Smooth muscle cell (in vitro differentiated cells): ENCODE measurements around the gene APOA4. TPM values are rescaled to one million over a fixed set of nuclear protein-coding genes. Genes with fewer than 3 reads are reported as not detected.

Source experiments
- DNase-seq: peaks from one replicate; lab custom pipeline; 2025; ENCODE audit not compliant: unreplicated experiment; lab: John Stamatoyannopoulos, UW
- H2AFZ ChIP-seq: fragments of 200-600 bp; sonication (generic); 2 replicates; pipeline ENCODE4 v1.6.0; 2016; ENCODE audit warnings: antibody characterized with exemption, low read depth, mild to moderate bottlenecking
- H3F3A ChIP-seq: fragments of 200-600 bp; sonication (generic); 2 replicates; pipeline ENCODE4 v1.6.0; 2017; ENCODE audit warnings: antibody characterized with exemption, low read depth
- H3K27ac ChIP-seq: fragments of 200-600 bp; sonication (generic); 2 replicates; pipeline ENCODE4 v1.5.1; 2016; ENCODE audit warnings: low read depth, mild to moderate bottlenecking
- H3K27me3 ChIP-seq: fragments of 200-600 bp; sonication (generic); 2 replicates; pipeline ENCODE4 v1.6.1; 2016; ENCODE audit warnings: low read depth, mild to moderate bottlenecking
- H3K36me3 ChIP-seq: fragments of 200-600 bp; sonication (generic); 2 replicates; pipeline ENCODE4 v1.5.1; 2016; ENCODE audit warnings: low read depth
- H3K4me1 ChIP-seq: fragments of 200-600 bp; sonication (generic); 2 replicates; pipeline ENCODE4 v1.5.1; 2016; ENCODE audit warnings: low read depth
- H3K4me2 ChIP-seq: fragments of 200-600 bp; sonication (generic); 2 replicates; pipeline ENCODE4 v1.6.0; 2016; ENCODE audit warnings: mild to moderate bottlenecking
- H3K4me3 ChIP-seq: fragments of 200-600 bp; sonication (generic); 2 replicates; pipeline ENCODE4 v1.5.1; 2016; ENCODE audit warnings: mild to moderate bottlenecking
- H3K79me2 ChIP-seq: fragments of 200-600 bp; sonication (generic); 2 replicates; pipeline ENCODE4 v1.6.0; 2016; ENCODE audit warnings: low read depth, mild to moderate bottlenecking
- H3K9ac ChIP-seq: fragments of 200-600 bp; sonication (generic); 2 replicates; pipeline ENCODE4 v1.6.0; 2016; ENCODE audit warnings: low read depth
- H3K9me3 ChIP-seq: fragments of 200-600 bp; sonication (generic); replicated peaks from 2 replicates; pipeline ENCODE4 v1.5.1; 2016; ENCODE audit warnings: low read depth
- H4K20me1 ChIP-seq: fragments of 200-600 bp; sonication (generic); 2 replicates; pipeline ENCODE4 v1.6.0; 2016; ENCODE audit warnings: low read depth
- CTCF ChIP-seq: fragments of 200-600 bp; sonication (generic); IDR thresholded peaks from 2 replicates; pipeline ENCODE4 v1.5.1; 2017; ENCODE audit warnings: borderline replicate concordance, mild to moderate bottlenecking, antibody characterized with exemption; ENCODE audit not compliant: insufficient read depth, poor library complexity, severe bottlenecking
- WGBS: methylation state at CpG from one replicate; pipeline ENCODE4 v1.1.7; 2016; ENCODE audit warnings: low lambda C conversion rate; 5-methylcytosine and 5-hydroxymethylcytosine counted together
- polyA plus RNA-seq: library from polyadenylated mRNA; unstranded; fragments of >200 nt; fragmentation: Nextera tagmentation; extraction: Ambion mirVana; gene quantifications from 2 replicates; pipeline ENCODE4 v1.2.1, GENCODE V29; 2016
- total RNA-seq: library from RNA; depleted of rRNA; stranded (reverse); fragments of >200 nt; gene quantifications from 2 replicates; pipeline ENCODE4 v1.2.3, GENCODE V29; 2014

The APOA4 gene
- total and polyA plus RNA-seq, 2 experiments from 2014 or later: 0.15 TPM; not detected in 1

GRCh38 chr11:116788975-116789374 is 34.1 kb downstream of the APOA4 start:
- Histone ChIP-seq H3K4me1 (peaks cover 12% of the 10 kb centered on the region), H2AFZ (no peak overlapping the region), H3K79me2 (peaks cover 13% of the 10 kb centered on the region), H3K9ac (no peak overlapping the region), H3K4me2 (peak overlapping the region; percentile 98), H3K36me3 (no peaks in the 10 kb centered on the region), H3K9me3 (no peaks in the 10 kb centered on the region), H3K27me3 (no peaks in the 10 kb centered on the region), H3K4me3 (no peak overlapping the region), H3F3A (no peaks in the 10 kb centered on the region), H3K27ac (no peak overlapping the region), H4K20me1 (no peaks in the 10 kb centered on the region)
- 87% methylated on average over 4 of the region's 4 CpGs for WGBS
- no peak for DNase-seq
- no peak for TF ChIP-seq CTCF

- Histone ChIP-seq H3K9me3 (no peaks in the 10 kb centered on the region), H3K36me3 (no peaks in the 10 kb centered on the region), H2AFZ (peak overlapping the region; percentile 95), H3K27ac (peak overlapping the region; percentile 71), H3K4me1 (peaks cover 12% of the 10 kb centered on the region), H3K4me3 (peak overlapping the region; percentile 92), H3K27me3 (no peaks in the 10 kb centered on the region), H3K79me2 (peaks cover 13% of the 10 kb centered on the region), H3K4me2 (peak overlapping the region; percentile 98), H3K9ac (peak overlapping the region; percentile 91), H3F3A (no peaks in the 10 kb centered on the region), H4K20me1 (no peaks in the 10 kb centered on the region)
- no peak for DNase-seq
- TF ChIP-seq CTCF: no peak
- WGBS: 82% methylated on average over 4 of the region's 4 CpGs
These were observed 34.6 kb downstream of the APOA4 start for GRCh38 chr11:116788534-116788933.

- Histone ChIP-seq H3K79me2 (peaks cover 13% of the 10 kb centered on the region), H3K9ac (peak within 1 kb of the TSS; percentile 91), H3F3A (no peaks in the 10 kb centered on the region), H3K27ac (peak within 1 kb of the TSS; percentile 71), H3K36me3 (peaks cover under 1% of the 10 kb centered on the region), H3K4me3 (peak within 1 kb of the TSS; percentile 92), H2AFZ (peak within 1 kb of the TSS; percentile 95), H3K4me2 (peak within 1 kb of the TSS; percentile 98), H3K27me3 (no peaks in the 10 kb centered on the region), H3K4me1 (peaks cover 12% of the 10 kb centered on the region), H4K20me1 (no peaks in the 10 kb centered on the region), H3K9me3 (no peaks in the 10 kb centered on the region)
- WGBS: 2% methylated on average over 48 of the region's 56 CpGs
- TF ChIP-seq CTCF: no peak
- peak; percentile 37 for DNase-seq
These were observed 35.2 kb downstream of the APOA4 start, which contains the start of gene ZPR1 for GRCh38 chr11:116787786-116788486. Gene ZPR1 (minus strand): TSS chr11:116788023. CDS start chr11:116787990, 33 bp downstream.

- Histone ChIP-seq H3F3A (no peaks in the 10 kb centered on the region), H3K4me1 (peaks cover 12% of the 10 kb centered on the region), H2AFZ (peak overlapping the region; percentile 95), H3K9ac (peak overlapping the region; percentile 91), H3K27me3 (no peaks in the 10 kb centered on the region), H3K4me3 (peak overlapping the region; percentile 92), H3K36me3 (peaks cover 6% of the 10 kb centered on the region), H3K79me2 (peaks cover 13% of the 10 kb centered on the region), H3K4me2 (peak overlapping the region; percentile 98), H3K27ac (peak overlapping the region; percentile 71), H3K9me3 (no peaks in the 10 kb centered on the region), H4K20me1 (no peaks in the 10 kb centered on the region)
- no peak for TF ChIP-seq CTCF
- DNase-seq: no peak
- 1% methylated on average over 15 of the region's 15 CpGs for WGBS
These were observed 35.7 kb downstream of the APOA4 start for GRCh38 chr11:116787436-116787785.
